ENCODE results near the gene SUCLG2.

DNA sequence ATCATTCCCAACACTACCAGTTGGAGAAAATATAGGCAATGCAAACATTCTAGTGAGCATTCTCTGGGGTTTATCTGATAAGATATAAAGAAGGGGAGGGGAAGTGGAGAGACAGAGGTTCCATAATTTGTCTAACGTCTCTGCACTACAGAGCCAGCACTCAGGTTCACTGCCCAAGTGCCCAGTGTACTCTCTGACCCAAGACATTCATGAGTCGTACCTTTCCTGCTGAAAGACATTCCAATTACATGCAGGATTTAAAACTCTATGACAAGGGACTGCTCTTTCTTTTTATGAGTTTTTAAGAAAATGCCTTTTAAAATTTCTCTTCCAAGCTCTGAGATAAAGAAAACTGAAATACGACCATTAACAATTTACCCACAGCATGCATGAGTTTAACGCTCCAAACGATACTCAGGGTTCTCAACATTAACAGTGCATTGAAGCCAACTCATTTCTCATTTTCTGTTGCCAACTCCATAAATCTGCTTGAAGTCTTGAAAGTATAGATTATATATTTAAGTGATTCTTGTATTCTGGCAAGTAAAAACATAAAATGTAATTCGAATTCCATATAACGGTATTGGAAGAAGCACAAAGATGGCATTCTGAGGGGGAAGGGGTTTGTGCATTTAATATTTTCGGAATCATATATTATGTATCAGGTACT is 193.4 kb downstream of the SUCLG2 start:
- TF ChIP-seq, protein P1, sequence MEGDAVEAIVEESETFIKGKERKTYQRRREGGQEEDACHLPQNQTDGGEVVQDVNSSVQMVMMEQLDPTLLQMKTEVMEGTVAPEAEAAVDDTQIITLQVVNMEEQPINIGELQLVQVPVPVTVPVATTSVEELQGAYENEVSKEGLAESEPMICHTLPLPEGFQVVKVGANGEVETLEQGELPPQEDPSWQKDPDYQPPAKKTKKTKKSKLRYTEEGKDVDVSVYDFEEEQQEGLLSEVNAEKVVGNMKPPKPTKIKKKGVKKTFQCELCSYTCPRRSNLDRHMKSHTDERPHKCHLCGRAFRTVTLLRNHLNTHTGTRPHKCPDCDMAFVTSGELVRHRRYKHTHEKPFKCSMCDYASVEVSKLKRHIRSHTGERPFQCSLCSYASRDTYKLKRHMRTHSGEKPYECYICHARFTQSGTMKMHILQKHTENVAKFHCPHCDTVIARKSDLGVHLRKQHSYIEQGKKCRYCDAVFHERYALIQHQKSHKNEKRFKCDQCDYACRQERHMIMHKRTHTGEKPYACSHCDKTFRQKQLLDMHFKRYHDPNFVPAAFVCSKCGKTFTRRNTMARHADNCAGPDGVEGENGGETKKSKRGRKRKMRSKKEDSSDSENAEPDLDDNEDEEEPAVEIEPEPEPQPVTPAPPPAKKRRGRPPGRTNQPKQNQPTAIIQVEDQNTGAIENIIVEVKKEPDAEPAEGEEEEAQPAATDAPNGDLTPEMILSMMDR (conservative IDR thresholded peaks at IDR 0.05; ENCODE audit: low read length): no peak
- no peak for TF ChIP-seq EZH2phosphoT487 (IDR thresholded peaks at IDR 0.05; ENCODE audit: borderline replicate concordance, low read depth, low read length)

Data from OCI-LY7 (cell line).